Measurements from ENCODE around the gene GOLPH3.

Gene GOLPH3

GRCh38 chr5:32135086-32135485 lies 39.0 kb downstream of the GOLPH3 start:
- Mint-ChIP-seq H3K36me3 (ENCODE audit: low read depth) (peaks cover 64% of the 10 kb centered on the region), H3K4me3 (no peak overlapping the region), H3K9me3 (peaks cover 4% of the 10 kb centered on the region), H3K27ac (peak overlapping the region; percentile 24), H3K27me3 (ENCODE audit: low read depth, poor library complexity) (peaks cover 1% of the 10 kb centered on the region), H3K4me1 (peaks cover 26% of the 10 kb centered on the region)
- no peak for TF ChIP-seq CTCF (IDR thresholded peaks at IDR 0.05)
- no peak for DNase-seq

- no peak for TF ChIP-seq CTCF (IDR thresholded peaks at IDR 0.05)
- peaks cover 70% of the 10 kb centered on the region for H3K36me3 Mint-ChIP-seq (ENCODE audit: low read depth)
- no peak for DNase-seq
- H3K9me3 Mint-ChIP-seq: no peaks in the 10 kb centered on the region
- no peak overlapping the region for H3K4me3 Mint-ChIP-seq
- no peaks in the 10 kb centered on the region for H3K27me3 Mint-ChIP-seq (ENCODE audit: low read depth, poor library complexity)
- H3K4me1 Mint-ChIP-seq: peaks cover 34% of the 10 kb centered on the region
- H3K27ac Mint-ChIP-seq: no peak overlapping the region
Measured at GRCh38 chr5:32132757-32133156, 41.4 kb downstream of the GOLPH3 start.

GRCh38 chr5:32131604-32132003 lies 42.5 kb downstream of the GOLPH3 start:
- no peaks in the 10 kb centered on the region for H3K9me3 Mint-ChIP-seq
- H3K4me1 Mint-ChIP-seq: peaks cover 34% of the 10 kb centered on the region
- H3K27ac Mint-ChIP-seq: no peak overlapping the region
- DNase-seq: no peak
- TF ChIP-seq CTCF (IDR thresholded peaks at IDR 0.05): no peak
- H3K36me3 Mint-ChIP-seq (ENCODE audit: low read depth): peaks cover 74% of the 10 kb centered on the region
- no peaks in the 10 kb centered on the region for H3K27me3 Mint-ChIP-seq (ENCODE audit: low read depth, poor library complexity)
- H3K4me3 Mint-ChIP-seq: no peak overlapping the region

- peaks cover 34% of the 10 kb centered on the region for H3K4me1 Mint-ChIP-seq
- H3K9me3 Mint-ChIP-seq: no peaks in the 10 kb centered on the region
- H3K27me3 Mint-ChIP-seq (ENCODE audit: low read depth, poor library complexity): no peaks in the 10 kb centered on the region
- H3K27ac Mint-ChIP-seq: peak overlapping the region; percentile 68
- TF ChIP-seq CTCF (IDR thresholded peaks at IDR 0.05): no peak
- peaks cover 81% of the 10 kb centered on the region for H3K36me3 Mint-ChIP-seq (ENCODE audit: low read depth)
- DNase-seq: no peak
- H3K4me3 Mint-ChIP-seq: no peak overlapping the region
Measured at GRCh38 chr5:32130865-32131264, 43.3 kb downstream of the GOLPH3 start.

- no peak for DNase-seq
- Mint-ChIP-seq H3K9me3 (no peaks in the 10 kb centered on the region), H3K27ac (peak overlapping the region; percentile 81), H3K36me3 (ENCODE audit: low read depth) (peaks cover 78% of the 10 kb centered on the region), H3K27me3 (ENCODE audit: low read depth, poor library complexity) (no peaks in the 10 kb centered on the region), H3K4me1 (peaks cover 29% of the 10 kb centered on the region), H3K4me3 (no peak overlapping the region)
- no peak for TF ChIP-seq CTCF (IDR thresholded peaks at IDR 0.05)
Measured at GRCh38 chr5:32129074-32129598, 45.0 kb downstream of the GOLPH3 start.

- Mint-ChIP-seq H3K4me3 (no peak overlapping the region), H3K36me3 (ENCODE audit: low read depth) (peaks cover 74% of the 10 kb centered on the region), H3K9me3 (no peaks in the 10 kb centered on the region), H3K27me3 (ENCODE audit: low read depth, poor library complexity) (no peaks in the 10 kb centered on the region), H3K4me1 (peaks cover 29% of the 10 kb centered on the region), H3K27ac (peak overlapping the region; percentile 47)
- no peak for DNase-seq
- no peak for TF ChIP-seq CTCF (IDR thresholded peaks at IDR 0.05)
Measured at GRCh38 chr5:32127711-32128110, 46.4 kb downstream of the GOLPH3 start.
